Spleen (tissue), 11 donors: ENCODE results near the gene ANKRD10. TPM values are rescaled to one million over a fixed set of nuclear protein-coding genes. Genes with fewer than 3 reads are reported as not detected.
"Not testable (repeated sequence)": the region's sequence is repeated elsewhere in the genome, so short reads cannot be mapped to it uniquely, and the experiment has no call there.

ENCODE experiments used
- DNase-seq: peaks from one replicate; pipeline ENCODE4 v3.0.0-alpha.2; 2020
- H3K27ac ChIP-seq, 8 donors: fragments of 200-600 bp; sonication (generic) in 7 of 8; 1 replicate in 4 of 8; 2 replicates in 4 of 8; pipeline versions ENCODE4 v1.5.0 to v1.8.0; 2016 to 2021; ENCODE audit warnings: inconsistent platforms in 4 of 8, mild to moderate bottlenecking in 4 of 8, moderate library complexity in 1 of 8
- H3K27me3 ChIP-seq, 7 donors: fragments of 200-600 bp; sonication (generic) in 6 of 7; replicated peaks in 1 of 7; 1 replicate in 4 of 7; 2 replicates in 3 of 7; pipeline versions ENCODE4 v1.5.0 to v1.8.0; 2016 to 2021; ENCODE audit warnings: inconsistent platforms in 3 of 7, mild to moderate bottlenecking in 1 of 7
- H3K36me3 ChIP-seq, 6 donors: fragments of 200-600 bp; sonication (generic) in 5 of 6; 1 replicate in 4 of 6; 2 replicates in 2 of 6; pipeline versions ENCODE4 v1.5.0 to v1.8.0; 2016 to 2021; ENCODE audit warnings: inconsistent platforms in 2 of 6
- H3K4me1 ChIP-seq, 6 donors: fragments of 200-600 bp; sonication (generic) in 5 of 6; 1 replicate in 3 of 6; 2 replicates in 3 of 6; pipeline versions ENCODE4 v1.5.0 to v1.8.0; 2016 to 2021; ENCODE audit warnings: inconsistent platforms in 3 of 6
- H3K4me3 ChIP-seq, 8 donors: fragments of 200-600 bp; sonication (generic) in 7 of 8; 1 replicate in 4 of 8; 2 replicates in 4 of 8; pipeline versions ENCODE4 v1.5.0 to v1.8.0; 2016 to 2021; ENCODE audit warnings: inconsistent platforms in 4 of 8, mild to moderate bottlenecking in 4 of 8, moderate library complexity in 2 of 8
- H3K9me3 ChIP-seq, 8 donors: fragments of 200-600 bp; sonication (generic) in 7 of 8; 1 replicate in 4 of 8; 2 replicates in 4 of 8; pipeline versions ENCODE4 v1.5.0 to v1.8.0; 2016 to 2021; ENCODE audit warnings: inconsistent platforms in 4 of 8
- CTCF ChIP-seq, 11 experiments: fragments of 200-600 bp in 7 of 11; fragments of 450-650 bp in 4 of 11; sonication (generic) in 4 of 11; IDR thresholded peaks in 8 of 11; conservative IDR thresholded peaks in 3 of 11; 1 replicate in 7 of 11; 2 replicates in 4 of 11; pipeline versions ENCODE4 v1.4.0 to v1.8.0; 2016 to 2021; ENCODE audit warnings: antibody characterized with exemption in 11 of 11, inconsistent platforms in 4 of 11, mild to moderate bottlenecking in 1 of 11
- POLR2A ChIP-seq, 3 donors: fragments of 450-650 bp; IDR thresholded peaks; one replicate each; pipeline ENCODE4 v1.5.1; 2017; ENCODE audit warnings: antibody characterized with exemption in 3 of 3, mild to moderate bottlenecking in 1 of 3
- POLR2AphosphoS5 ChIP-seq, 3 donors: sonication (generic); formaldehyde crosslinking; IDR thresholded peaks; one replicate each; pipeline ENCODE4 v1.5.1; 2017; ENCODE audit warnings: antibody characterized with exemption in 3 of 3
- whole genome bisulfite sequencing, 5 donors: extraction: QIAGEN DNeasy Blood & Tissue Kit in 3 of 5; methylation state at CpG; one replicate each; pipeline versions ENCODE4 v1.1.5 to v1.1.7; 2013 to 2018; 5-methylcytosine and 5-hydroxymethylcytosine counted together
- intact Hi-C: fragments of 100-400 bp; cut with DNase I; formaldehyde crosslinking; loops from one replicate; pipeline ENCODE4 v1.15.0; 2023; ENCODE audit warnings: low total_unique reads
- polyA plus RNA-seq, 3 donors: library from polyadenylated mRNA; stranded (reverse); fragments of 200-250 nt; gene quantifications; one replicate each; pipeline ENCODE4 v1.2.1, GENCODE V29; 2013
- total RNA-seq, 7 donors: library from RNA; depleted of rRNA in 3 of 7; stranded (reverse); fragments of >200 nt in 3 of 7; fragmentation: NEBNext Ultra II Directional in 4 of 7; extraction: Animal tissue kit (Norgen Biotek cat#: 25700) in 4 of 7; gene quantifications; one replicate each; pipeline versions ENCODE4 v1.1.0 to v1.2.1, GENCODE V29; 2016 to 2021
- donor health status: healthy with polysubstance abuse.
- donor health status: DM: no; HTN: no; CAD: no; lungs with moderate emphysema.
- donor health status: DM: no; HTN: no; CAD: no.
- donor health status: Bipolar disorder and iron deficiency.
- donor health status: healthy.
- donor health status: DM: no; HTN: no; CAD: no.
- donor health status: DM: yes; HTN: yes; CAD: no.

The ANKRD10 gene
- total and polyA plus RNA-seq, 10 donors, result 122 to 253 (median 183) TPM

DNA sequence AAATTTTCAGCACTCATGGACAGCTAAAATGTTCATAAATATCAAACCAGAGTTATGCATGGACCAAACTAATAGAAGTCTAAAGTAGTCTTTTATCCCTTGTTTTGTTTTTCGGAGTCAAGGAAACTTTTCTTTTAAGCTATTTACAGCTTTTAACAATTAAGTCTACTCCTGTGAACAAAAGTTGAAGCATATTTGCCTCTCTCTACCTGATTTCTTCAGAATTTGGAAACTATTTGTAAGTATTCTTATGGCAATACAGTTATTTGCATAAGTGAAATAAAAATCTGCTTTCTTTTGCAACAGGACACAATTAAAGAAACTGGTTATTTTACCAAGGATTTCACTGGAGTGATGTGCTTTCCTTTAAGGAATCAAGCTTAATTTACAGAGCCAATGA, 47.1 kb upstream of the ANKRD10 start:
- DNase-seq, result no peak
- Histone ChIP-seq H3K27me3 (no peaks in the 10 kb centered on the region), H3K4me1 (no peaks in the 10 kb centered on the region), H3K36me3 (no peaks in the 10 kb centered on the region), H3K9me3 (peaks cover 0 to 59% (median 52%) of the 10 kb centered on the region in 8 donors), H3K27ac (no peak overlapping the region), H3K4me3 (no peak overlapping the region)
- WGBS, 5 donors, result 93 to 98% (median 97%) methylated on average over 1 of the region's 1 CpG
- TF ChIP-seq CTCF (IDR thresholded peaks at IDR 0.05 in 8 of 11, conservative IDR thresholded peaks at IDR 0.05 in 3 of 11) (no peak), POLR2A (IDR thresholded peaks at IDR 0.05) (no peak), POLR2AphosphoS5 (IDR thresholded peaks at IDR 0.05) (no peak)
- intact Hi-C loops, result no loop called here

DNA sequence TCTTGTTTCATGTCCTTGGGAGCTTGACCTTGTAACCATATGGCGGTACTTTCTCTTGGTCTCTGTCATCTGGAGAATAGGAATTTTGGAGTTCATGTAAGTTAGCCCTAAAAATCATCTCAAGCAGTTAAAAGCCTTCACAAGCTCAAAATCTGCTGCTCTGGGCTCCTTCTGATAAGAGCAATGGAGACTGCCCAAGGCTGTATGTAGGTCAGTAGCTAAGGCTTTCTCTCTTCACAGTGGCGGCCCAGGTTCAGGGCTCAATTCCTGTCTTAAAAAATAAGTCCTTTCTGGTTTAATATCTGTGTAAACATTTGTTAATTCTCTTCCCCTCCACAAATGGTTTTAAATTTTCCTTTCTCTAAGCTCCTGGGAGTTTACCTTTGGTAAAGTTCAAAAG, 45.3 kb upstream of the ANKRD10 start:
- DNase-seq, result no peak
- intact Hi-C loops, result no loop called here
- Histone ChIP-seq H3K4me1 (no peaks in the 10 kb centered on the region), H3K4me3 (no peak overlapping the region), H3K9me3 (peaks cover 0 to 41% (median 34%) of the 10 kb centered on the region in 8 donors), H3K27ac (no peak overlapping the region), H3K36me3 (no peaks in the 10 kb centered on the region), H3K27me3 (no peaks in the 10 kb centered on the region)
- whole genome bisulfite sequencing, 5 donors, result 65 to 85% (median 78%) methylated on average over 2 of the region's 2 CpGs
- TF ChIP-seq CTCF (IDR thresholded peaks at IDR 0.05 in 8 of 11, conservative IDR thresholded peaks at IDR 0.05 in 3 of 11) (no peak), POLR2AphosphoS5 (IDR thresholded peaks at IDR 0.05) (no peak), POLR2A (IDR thresholded peaks at IDR 0.05) (no peak)

DNA sequence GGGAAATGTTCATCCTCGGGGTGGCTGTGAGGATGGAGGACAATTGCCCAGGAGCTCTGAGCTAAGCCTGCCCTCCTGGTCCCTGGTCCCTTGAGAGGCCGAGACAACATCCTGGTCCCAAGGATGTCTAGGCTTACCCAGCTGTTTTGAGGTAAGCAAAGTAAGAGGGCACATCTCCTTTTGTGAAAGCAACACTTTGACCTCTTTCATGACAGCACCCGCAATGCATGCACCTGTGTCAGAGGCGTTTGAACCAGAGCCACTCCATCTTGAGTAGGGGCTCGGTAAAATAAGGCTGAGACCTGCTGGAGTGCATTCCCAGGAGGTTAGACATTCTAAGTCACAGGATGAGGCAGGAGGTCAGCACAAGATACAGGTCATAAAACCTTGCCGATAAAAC, 43.1 kb upstream of the ANKRD10 start:
- Histone ChIP-seq H3K9me3 (peaks cover 0 to 21% (median 18%) of the 10 kb centered on the region in 8 donors), H3K27ac (no peak overlapping the region), H3K27me3 (no peaks in the 10 kb centered on the region), H3K4me1 (no peaks in the 10 kb centered on the region), H3K4me3 (no peak overlapping the region), H3K36me3 (no peaks in the 10 kb centered on the region)
- intact Hi-C loops, result no loop called here
- TF ChIP-seq POLR2A (IDR thresholded peaks at IDR 0.05), result no peak
- no peak for TF ChIP-seq POLR2AphosphoS5 (IDR thresholded peaks at IDR 0.05)
- TF ChIP-seq CTCF (IDR thresholded peaks at IDR 0.05 in 8 of 11, conservative IDR thresholded peaks at IDR 0.05 in 3 of 11), result no peak
- no peak for DNase-seq
- 89 to 96% (median 90%) methylated on average over 4 to 6 of the region's 6 CpGs for WGBS, 5 donors

- no peak overlapping the region for H3K4me3 ChIP-seq
- no peaks in the 10 kb centered on the region for H3K27me3 ChIP-seq
- TF ChIP-seq POLR2AphosphoS5 (IDR thresholded peaks at IDR 0.05), result no peak
- no peak for TF ChIP-seq POLR2A (IDR thresholded peaks at IDR 0.05)
- TF ChIP-seq CTCF (IDR thresholded peaks at IDR 0.05 in 8 of 11, conservative IDR thresholded peaks at IDR 0.05 in 3 of 11), result no peak
- no peaks in the 10 kb centered on the region for H3K4me1 ChIP-seq
- intact Hi-C loops, result no loop called here
- H3K27ac ChIP-seq, result no peak overlapping the region
- 79 to 83% (median 81%) methylated on average over 10 of the region's 10 CpGs for WGBS, 5 donors
- no peaks in the 10 kb centered on the region for H3K36me3 ChIP-seq
- H3K9me3 ChIP-seq, result peaks cover 0 to 15% (median 14%) of the 10 kb centered on the region in 8 donors
- DNase-seq, result no peak
These were observed 42.5 kb upstream of the ANKRD10 start for GRCh38 chr13:110957181-110957884.

DNA sequence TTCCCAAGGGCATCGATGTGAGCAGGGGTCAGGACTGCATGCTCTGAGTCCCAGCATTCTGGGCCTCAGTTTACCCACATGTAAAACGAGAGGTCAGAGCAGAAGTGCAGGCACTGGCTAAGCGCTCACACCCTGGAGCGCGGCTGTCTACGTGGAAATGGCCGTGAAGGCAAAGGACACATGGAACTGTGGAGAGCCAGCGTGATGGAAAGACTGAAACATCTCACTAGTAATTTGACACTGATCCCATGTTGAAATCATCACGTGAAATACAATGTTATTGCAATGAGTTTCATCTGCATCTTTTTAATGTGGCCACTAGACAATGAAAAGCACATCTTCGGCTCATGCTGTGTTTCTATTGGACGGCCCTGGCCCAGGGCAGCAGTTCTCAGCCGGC, 41.3 kb upstream of the ANKRD10 start:
- H3K27ac ChIP-seq, H3K27me3 ChIP-seq, DNase-seq, H3K36me3 ChIP-seq, H3K4me3 ChIP-seq, H3K4me1 ChIP-seq, intact Hi-C loops, H3K9me3 ChIP-seq: not testable (repeated sequence)
- WGBS, 5 donors, result 83 to 92% (median 88%) methylated on average over 10 to 11 of the region's 12 CpGs

DNA sequence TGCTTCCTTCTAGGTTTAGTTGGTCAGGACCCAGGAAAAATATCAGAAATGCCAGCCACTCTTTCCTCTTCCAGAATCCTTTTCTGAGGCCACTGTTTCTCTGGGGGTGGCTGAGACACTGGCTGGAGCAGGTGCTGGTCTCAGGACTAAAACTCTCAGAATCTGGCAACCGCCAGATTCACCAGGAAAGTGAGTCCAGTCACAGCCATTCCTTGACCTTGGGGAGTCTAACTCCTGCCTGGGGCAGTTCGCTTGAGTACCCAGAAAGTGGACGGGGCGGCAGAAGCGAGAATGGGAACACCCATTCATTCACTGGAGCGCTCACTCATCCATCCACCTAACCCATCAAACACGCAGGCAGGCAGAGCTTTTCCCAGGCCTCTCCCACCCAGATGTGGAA, 40.7 kb upstream of the ANKRD10 start:
- H3K4me3 ChIP-seq, H3K27me3 ChIP-seq, DNase-seq, intact Hi-C loops, H3K4me1 ChIP-seq, H3K36me3 ChIP-seq, H3K27ac ChIP-seq, H3K9me3 ChIP-seq: not testable (repeated sequence)
- 68 to 87% (median 78%) methylated on average over 2 to 7 of the region's 7 CpGs for WGBS, 5 donors

DNA sequence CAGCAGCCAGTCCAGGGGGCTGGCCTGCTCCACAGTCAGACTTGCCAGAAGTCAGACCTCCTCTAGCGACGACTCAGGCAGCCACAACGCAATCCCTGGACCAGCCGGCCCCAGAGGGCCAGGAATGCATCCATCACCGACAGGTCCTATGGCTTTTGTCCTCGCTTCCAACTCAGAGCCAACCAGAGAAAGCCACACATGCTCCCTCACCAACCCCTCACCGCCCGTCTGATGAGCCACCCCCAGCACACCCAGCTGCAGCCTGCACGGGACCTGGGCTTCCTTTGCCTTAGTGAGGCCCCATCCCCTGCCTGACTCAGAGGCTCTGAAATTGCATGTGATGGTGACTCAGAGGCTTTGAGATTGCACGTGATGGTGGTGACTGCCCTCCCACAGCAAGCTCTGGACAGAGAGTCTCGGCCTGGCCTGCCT, 40.2 kb upstream of the ANKRD10 start:
- 52 to 62% (median 58%) methylated on average over 8 to 11 of the region's 11 CpGs for whole genome bisulfite sequencing, 5 donors
- intact Hi-C loops, DNase-seq, H3K27ac ChIP-seq, H3K4me3 ChIP-seq, H3K27me3 ChIP-seq, H3K36me3 ChIP-seq, H3K4me1 ChIP-seq, H3K9me3 ChIP-seq: not testable (repeated sequence)
